HG03196 (cell line): ENCODE measurements around the gene PARL.
"Not testable (repeated sequence)": the region's sequence is repeated elsewhere in the genome, so short reads cannot be mapped to it uniquely, and the experiment has no call there.

Experiments used
- ATAC-seq: cut with Tn5 transposase; IDR thresholded peaks from one replicate; pipeline ENCODE4 v1.9.1; 2021; ENCODE audit not compliant: unreplicated experiment

The PARL gene

DNA sequence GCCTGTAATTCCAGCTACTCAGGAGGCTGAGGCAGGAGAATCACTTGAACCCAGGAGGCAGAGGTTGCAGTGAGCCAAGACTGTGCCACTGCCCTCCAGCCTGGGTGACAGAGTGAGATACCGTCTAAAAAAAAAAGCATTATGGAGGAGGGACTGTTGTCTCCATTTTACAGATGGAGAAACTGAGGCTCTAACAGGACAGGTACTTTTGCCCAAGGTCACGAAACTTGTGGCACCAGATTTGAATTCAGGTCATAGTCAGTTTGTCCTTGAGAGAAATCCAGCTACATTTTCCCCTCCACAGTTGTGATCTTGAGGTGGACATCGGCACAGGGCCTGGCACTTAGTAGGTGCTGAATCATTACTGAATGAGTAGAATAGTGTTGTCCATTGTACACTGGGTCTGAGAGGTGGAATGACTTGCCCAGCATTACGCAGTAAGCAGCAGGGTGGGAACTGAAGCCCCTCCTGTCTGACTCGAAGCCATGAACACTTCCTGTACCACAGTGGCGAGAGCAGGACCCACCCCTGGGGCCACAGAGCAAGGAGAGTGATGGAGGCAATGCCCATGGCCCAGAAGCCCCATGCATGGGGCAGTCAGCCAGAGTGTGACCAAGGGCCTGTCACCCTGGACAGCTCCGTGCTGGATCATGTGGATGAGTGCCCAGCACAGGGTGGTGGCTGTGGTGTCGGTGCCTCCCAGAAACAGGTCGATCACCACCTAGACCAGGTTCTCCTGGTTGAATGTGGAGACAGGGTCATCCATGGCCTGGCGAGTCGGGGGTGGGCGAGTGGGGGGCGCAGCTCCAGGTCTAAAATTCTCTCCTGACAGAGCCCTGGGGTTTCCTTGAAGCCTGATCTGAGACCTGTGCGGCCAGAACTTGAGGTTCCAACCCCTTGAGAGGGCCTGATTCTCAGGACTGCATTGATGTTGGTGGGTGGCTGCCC, 20.4 kb upstream of the PARL start:
- no peak for ATAC-seq

DNA sequence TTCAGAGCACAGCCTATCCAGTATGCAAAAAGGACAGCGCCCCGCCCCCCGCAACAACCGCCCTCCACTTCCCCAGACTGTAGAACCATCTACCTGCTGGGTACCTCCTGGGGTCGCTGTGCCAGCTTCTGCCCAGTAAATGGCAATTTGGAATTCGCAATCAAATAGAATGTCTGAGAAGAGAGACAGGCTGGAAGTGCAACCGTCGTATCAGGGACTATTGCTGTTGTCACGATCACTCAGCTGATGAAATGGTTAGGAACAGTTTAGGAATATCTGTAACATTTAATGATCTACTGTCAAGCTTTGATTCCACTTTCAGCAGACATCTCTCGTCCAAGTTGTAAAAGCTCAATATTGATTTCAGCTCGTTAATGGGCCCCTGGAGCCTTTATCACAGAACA, 13.3 kb upstream of the PARL start:
- ATAC-seq, result no peak

DNA sequence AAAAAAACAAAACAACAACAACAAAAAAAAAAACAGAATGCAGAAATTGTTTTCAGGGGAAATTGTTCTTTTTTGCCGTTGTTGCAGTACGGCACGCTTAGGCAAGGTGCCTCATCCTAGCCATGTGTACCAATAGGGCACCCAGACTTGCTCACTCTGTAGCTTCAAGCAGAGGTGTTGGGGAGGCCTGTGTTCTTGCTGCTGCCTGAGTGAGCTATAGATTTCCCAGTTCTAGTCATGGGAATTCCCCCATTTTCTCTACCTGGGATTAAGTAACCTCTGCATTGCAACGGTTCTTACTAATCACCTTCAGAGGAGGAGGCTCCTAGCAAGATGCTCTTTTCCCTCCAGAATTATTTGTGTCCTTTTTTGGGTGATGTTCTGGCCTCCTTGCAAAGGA, 12.9 kb upstream of the PARL start:
- ATAC-seq, result no peak

DNA sequence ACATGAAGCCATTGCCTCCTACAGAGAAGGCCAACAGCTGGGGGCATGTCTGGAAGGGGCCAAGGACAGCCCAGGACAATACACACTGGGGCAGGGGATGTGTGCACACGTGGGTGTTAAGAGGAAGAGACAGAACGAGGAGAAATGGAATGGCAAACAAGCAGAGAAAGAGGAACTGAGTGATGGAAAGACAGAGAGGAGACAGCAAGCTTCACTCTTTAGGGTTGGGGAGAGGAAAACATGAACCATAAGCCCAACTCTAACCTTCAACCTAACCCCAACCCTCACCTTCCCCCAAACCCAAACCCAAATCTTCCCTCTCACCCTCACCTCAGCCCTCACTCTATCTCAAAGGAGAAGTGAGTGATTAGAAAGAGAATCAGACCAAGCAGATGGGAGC, 11.9 kb upstream of the PARL start:
- no peak for ATAC-seq

DNA sequence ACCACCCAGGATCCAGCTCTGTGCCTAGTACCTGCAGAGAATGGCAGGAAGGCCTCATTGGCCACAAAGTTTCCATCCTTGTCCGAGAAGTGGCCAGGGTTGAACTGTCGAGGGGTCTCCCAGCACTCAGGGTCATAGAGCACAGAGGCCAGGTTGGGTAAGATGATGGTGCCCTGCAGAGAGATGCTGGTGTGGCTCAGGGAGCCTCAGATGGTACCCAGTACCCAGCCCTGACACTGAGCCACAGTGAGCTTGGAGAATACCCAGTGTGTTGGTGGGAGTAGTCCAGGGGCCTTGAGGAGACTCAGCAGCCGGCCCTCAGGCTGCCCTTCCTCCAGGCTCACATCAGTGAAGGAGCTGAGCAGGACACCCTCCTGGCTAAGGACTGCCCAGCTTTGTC, 11.5 kb upstream of the PARL start:
- ATAC-seq, result no peak

DNA sequence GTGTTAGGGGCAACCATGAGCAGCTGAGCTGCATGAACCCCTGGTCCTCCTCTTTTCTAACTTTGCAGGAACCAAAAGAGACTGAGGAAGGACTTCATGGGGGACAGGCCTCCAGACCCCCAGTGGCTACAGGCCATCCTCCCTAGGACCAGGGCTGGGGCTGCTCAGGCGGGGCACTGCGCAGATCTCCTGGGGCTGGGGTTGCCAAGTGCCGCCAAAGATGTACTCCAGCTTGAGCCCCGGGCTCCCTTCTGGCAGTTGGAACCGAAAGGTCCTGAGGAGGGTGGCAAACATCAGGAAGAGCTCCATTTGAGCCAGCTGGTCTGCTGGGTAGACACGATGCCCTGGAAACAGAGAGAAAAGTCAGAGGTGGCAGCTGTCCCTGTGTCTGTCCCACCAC, 11.1 kb upstream of the PARL start:
- no peak for ATAC-seq

DNA sequence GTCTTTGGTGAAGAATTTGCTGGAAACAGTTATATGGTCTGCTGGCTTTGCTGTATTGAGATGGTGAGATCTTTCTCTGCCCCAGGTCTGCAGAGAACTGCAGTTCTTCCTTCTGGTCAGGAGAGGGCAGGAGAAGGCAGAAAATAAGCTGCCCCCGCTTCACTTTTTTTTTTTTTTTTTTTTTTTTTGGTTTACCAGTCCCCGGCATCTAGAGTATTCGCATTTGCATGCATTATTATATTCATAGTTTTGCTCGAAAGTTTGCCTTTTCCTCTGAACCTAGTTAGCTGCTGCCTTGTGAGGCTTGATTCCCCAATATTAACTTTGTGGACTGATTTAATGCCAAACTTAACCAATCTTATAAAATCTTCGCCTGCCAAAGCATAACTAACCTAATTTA, 10.6 kb upstream of the PARL start:
- no peak for ATAC-seq

DNA sequence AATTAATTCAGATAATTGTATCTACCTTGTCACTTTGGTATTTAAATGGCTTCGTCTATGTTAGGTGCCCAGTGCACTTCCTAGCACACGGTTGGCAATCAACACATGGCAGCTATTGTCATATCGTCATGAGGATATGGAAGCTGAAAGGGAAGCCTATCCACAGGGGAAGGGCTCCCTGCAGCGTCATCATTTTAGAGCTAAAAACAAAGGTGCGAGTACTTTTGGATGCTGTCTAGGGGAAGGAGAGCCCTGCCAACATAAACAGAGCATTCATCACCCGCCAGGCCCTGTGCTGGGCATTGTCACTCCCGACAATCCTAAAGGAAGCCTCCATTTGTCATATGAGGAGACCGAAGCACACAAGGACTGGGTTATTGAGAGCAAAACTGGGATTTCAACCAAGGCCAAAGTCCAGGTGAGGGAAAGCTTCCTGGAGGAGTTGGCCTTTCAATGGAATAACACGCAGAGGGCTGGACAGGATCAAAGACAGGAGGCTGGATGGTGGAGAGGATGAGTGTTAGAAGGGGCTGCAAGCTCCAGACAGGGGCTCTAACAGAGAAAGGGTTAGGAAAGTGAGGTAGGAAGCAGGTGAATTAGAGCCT, 8.0 kb upstream of the PARL start:
- no peak for ATAC-seq

DNA sequence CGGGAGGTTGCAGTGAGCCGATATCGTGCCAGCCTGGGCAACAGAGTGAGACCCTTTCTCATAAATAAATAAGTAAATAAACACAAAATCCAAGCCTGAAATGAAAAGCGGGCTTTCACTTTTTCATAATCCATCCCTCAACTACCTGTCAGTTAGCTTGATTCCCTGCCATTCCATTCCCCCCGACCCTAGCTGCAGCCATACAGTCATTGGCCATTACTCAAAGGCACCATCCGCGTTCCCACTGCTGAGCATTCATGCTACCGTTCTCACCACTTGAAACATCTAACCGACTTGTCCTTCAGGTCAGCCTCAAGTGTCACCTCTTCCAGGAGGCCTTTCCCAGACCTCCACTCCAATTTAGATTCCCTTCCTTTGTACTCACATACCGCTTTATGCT, 1.1 kb upstream of the PARL start:
- ATAC-seq, result no peak

DNA sequence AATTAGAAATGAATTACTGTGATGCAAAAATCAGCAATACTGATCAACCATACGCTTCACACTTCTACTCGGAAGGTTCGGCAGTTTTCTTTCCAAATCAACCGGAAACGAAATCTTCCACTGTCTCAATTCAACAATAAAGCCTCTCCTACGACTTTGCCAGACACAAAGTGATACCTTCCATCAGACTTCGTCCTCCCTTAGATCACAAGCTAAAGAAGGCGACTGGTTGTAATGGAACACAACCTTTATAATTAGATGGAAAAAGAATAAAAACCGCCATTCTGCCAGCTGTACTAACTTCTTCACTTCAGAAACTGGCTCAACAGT, 618 bp downstream of the PARL start:
- no peak for ATAC-seq

DNA sequence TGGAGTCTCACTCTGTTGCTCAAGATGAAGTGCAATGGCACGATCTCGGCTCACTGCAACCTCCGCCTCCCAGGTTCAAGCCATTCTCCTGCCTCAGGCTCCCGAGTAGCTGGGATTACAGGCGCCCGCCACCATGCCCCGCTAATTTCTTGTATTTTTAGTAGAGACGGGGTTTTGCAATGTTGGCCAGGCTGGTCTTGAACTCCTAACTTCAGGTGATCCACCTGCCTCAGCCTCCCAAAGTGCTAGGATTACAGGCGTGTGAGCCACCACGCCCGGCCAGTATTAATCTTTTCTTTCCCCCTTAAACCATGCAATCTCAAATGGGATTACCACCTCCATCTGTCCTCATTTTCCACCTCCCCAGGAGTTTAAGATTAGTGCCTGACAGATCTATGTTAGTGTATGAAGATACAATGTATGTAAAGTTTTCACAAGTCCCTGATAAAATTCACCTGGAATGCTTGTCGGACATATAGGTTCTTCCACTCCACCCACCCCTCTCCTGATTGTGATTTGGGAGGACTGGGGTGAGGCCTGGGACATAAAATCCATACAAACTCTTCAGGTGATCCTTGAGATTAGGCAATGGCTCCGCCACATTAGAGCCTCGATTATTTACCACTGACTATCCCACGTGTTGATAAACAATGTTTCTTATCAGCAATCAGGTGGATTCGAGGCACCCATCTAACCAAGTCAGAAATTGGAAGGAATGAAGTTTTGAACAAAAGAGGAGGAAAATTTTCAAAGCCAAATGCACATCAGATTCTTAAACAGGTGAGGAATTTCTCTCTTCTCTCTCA, 1.2 kb downstream of the PARL start:
- ATAC-seq, result no peak

DNA sequence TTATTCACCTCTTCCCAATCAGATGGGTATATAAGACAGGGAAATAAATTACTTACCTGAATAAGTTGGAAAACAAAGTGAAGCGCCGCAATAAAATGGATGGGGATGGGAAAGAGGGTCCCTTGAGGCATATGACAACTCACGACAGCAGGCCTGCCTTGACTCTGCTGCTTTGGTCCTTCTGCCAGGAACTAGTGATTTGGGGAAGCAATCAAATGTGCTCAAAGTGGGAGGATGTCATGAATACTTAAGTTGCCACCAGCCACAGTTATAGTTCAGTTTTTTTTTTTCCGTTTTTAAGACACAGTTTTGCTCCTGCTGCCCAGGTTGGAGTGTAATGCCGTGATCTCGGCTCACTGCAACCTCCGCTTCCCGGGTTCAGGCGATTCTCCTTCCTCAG, 4.6 kb downstream of the PARL start:
- no peak for ATAC-seq

DNA sequence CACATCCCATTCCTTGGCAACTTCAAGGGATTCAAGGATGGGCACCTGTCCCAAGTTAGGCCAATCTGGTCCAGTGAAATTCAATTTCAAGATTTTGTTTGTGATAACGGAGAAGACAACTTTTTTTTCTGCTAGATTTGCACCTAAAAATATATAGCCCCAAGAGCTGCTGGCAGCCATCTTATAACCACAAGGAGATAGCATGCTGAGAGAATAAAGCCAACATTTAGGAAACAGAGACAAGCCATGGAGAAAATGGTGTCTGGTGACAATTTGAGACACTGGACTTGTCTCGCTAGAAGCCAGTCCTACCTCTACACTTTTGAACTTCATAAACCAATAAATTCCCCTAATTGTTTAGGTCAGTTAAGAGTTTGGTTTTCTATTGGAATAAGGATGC, 5.4 kb downstream of the PARL start:
- no peak for ATAC-seq

DNA sequence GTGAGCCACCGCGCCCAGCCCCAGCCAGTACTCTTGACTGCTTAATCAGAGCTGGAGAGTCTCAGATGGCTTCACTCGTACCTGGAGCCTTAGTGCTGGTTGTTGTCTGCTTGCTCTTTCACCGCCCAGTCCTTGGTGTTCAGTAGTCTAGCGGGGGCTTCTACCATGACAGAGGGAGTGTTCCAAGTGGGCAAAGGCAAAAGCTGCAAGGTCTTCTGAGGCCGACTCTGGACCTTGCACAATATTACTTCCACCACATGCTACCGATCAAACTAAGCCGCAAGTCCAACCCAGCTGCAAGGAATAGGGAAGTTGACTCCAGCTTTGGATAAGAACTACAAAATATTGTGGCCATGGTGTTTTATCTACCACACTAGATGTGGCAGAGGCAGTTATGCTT, 6.6 kb downstream of the PARL start:
- ATAC-seq, result no peak

DNA sequence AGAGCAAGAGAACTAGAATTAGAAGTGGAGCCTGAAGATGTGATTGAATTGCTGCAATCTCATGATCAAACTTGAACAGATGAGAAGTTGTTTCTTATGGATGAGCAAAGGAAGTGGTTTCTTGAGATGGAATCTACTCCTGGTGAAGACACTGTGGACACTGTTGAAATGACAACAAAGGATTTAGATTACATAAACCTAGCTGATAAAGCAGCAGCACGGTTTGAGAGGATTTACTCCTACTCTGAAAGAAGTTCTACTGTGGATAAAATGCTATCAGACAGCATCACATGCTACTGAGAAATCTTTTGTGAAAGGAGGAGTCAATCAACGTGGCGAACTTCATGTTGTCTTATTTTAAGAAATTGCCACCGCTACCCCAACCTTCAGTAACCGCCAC, 7.5 kb downstream of the PARL start:
- not testable (repeated sequence) for ATAC-seq

DNA sequence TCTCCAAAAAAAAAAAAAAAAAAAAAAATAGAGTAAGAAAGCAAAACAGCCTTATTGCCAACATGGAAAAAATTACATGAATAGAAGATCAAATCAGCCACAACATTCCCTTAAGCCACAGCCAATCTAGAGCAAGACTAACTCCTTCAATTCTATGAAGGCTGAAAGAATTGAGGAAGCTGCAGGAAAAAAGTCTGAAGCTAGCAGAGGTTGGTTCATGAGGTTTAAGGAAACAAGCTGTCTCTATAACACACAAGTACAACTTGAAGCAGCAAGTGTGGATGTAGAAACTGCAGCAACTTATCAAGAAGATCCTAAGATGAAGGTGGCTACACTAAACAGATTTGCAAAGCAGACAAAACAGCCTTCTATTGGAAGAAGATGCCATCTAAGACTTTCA, 9.3 kb downstream of the PARL start:
- ATAC-seq, result no peak

DNA sequence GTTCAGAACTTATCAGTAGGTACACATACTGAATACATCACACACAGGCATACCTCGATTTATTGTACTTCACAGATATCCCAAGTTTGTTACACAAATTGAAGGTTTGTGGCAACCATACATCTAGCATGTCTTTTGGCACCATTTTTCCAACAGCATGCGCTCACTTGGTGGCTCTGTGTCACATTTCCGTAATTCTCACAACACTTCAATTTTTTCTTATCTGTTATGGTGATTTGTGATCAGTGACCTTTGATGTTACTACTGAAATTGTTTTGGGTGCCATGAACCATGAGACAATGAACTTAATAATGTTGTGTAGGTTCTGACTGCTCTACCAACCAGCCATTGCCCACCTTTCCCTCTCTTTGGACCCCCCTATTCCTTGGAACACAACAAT, 10.8 kb downstream of the PARL start:
- ATAC-seq, result no peak

DNA sequence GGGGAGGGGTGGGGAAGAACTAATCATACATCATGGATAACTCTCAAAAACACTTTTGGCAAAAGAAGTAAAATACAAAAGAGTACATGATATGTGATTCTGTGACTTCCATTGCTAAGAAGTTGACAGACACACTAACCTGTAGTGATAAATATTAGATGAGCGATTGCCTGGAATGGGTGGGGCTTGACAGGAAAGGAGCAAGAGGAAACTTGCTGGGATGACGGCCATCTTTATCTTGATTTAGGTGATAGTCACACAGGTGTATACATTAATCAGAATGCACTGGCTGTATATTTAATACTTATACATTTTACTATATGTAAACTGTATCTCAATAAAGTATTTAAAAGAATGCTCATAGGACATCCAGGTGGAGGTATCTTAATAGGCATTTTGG, 13.1 kb downstream of the PARL start:
- no peak for ATAC-seq

DNA sequence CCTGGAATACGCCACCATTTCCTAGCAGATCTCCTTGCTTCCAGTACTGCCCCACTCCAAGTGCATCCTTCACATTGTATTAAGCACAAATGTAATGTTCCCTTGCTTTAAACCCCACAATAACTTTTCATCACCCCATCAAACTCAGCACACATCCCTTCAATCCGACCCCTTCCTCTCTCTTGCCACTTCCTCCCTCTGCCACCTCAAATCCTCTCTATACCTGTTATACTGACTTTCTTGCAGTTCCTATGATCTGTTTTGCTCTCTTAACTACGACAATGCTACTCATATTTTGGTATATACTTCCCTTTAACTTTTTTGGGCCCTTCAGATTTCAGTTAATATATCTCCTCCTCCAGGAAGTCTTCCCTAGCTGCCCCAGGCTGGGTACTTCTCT, 14.1 kb downstream of the PARL start:
- ATAC-seq, result no peak

DNA sequence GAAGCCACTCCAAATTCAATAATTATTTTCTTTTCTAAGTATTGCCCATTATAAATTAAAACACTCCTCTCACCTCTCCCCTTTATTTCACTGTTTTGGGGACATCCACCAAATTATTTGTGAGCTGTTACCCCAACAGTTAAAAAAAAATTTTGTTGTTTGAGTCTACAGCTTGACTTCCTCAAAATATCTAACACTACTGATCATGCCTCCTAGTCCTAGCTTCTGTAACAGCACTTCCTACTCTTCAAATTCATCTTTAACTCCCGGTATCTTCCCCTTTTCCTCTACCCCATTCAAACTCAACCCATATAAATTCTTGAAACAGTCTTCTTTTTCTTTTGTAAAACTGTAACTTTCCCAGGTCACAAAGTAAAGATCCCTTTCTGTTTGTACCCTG, 15.9 kb downstream of the PARL start:
- ATAC-seq, result no peak

DNA sequence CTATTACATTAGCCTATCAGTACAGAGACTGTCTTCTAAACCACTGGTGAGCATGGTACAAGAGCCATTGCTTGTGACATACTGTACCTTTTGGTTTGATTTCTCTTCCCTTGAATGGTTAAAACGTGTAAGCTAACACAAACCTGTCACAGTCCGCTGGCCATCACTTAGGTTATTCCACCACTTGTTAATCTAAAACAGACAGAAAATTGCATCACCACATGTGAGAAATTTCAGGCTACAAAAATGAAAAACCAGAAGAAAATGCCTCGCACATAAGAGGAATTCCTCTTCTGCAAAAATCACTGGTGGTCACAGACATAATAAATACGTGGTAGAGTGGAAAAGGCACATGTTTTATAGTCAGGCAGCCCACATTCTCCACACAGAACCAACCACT, 22.1 kb downstream of the PARL start:
- no peak for ATAC-seq

DNA sequence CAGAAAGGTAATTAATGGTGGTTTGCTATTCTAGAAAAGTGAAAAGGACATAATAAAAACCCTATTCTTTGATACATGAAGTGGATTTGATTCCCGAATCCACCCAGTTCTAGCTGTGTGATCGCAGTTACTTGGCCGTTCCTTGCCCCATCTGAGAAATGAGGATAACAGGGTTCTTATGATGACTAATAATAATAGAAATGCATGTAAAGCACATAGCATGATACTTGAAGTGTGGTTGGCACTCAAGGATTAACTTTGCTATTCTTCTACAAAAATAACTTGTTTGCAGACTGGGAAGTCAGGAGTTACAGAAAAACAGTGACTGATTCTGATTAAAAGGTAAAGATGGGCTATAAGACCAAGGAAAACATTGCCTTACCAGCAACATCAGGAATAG, 26.8 kb downstream of the PARL start:
- ATAC-seq, result no peak
